HG02938 (cell line): ENCODE data around the gene YPEL5.
"Not testable (repeated sequence)": the region's sequence is repeated elsewhere in the genome, so short reads cannot be mapped to it uniquely, and the experiment has no call there.

ENCODE experiments used
- ATAC-seq: cut with Tn5 transposase; IDR thresholded peaks from one replicate; pipeline ENCODE4 v1.9.1; 2021; ENCODE audit warnings: mild to moderate bottlenecking, moderate library complexity; ENCODE audit not compliant: unreplicated experiment

Gene YPEL5

DNA sequence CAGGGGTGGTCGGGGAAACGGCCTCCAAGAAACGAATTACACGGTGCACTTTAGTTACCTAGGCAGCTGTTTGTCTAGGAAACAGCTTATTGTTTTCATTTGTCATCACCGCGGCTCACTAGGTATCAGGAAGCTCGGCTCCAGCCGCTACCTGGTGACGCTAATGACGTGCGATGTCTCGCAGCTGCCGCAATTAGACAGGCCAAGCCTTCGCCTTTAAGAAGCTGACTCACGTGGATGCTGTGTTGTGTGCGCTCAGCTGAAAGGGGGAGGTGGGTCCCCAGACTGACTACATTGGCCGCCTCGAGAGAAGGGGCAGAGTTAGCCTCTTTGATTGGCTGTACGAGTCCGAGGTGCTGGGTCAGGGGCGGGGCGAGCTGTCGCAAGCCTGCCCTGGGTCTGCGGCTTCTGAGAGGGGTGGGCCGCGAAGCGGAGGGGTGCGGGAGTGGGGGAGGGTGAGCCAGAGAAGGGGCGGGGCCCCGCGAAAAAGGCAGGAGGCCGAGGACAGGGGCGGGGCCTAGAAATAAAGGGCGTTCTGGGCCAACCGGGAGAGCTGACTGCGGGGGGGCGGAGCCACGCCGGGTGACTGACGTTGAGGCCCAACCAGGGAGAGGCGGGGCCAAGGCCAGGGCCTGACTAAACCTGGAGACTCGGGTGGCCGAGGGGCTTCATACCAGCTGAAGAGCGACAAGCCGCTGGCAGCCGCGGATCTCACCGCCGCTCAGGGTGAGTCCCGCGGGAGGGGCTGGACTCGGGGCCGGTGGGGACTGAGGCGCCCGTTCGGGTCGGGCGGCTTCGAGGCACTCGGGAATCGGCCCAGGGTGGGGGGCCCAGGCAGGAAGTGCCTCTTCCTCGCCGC lies at the start of gene YPEL5:
Gene YPEL5, plus strand, starts transcription at position 671 of the 859 bp plus-strand sequence. CDS start 9,645 bp downstream, outside the sequence.
- ATAC-seq, result peak; percentile 91

DNA sequence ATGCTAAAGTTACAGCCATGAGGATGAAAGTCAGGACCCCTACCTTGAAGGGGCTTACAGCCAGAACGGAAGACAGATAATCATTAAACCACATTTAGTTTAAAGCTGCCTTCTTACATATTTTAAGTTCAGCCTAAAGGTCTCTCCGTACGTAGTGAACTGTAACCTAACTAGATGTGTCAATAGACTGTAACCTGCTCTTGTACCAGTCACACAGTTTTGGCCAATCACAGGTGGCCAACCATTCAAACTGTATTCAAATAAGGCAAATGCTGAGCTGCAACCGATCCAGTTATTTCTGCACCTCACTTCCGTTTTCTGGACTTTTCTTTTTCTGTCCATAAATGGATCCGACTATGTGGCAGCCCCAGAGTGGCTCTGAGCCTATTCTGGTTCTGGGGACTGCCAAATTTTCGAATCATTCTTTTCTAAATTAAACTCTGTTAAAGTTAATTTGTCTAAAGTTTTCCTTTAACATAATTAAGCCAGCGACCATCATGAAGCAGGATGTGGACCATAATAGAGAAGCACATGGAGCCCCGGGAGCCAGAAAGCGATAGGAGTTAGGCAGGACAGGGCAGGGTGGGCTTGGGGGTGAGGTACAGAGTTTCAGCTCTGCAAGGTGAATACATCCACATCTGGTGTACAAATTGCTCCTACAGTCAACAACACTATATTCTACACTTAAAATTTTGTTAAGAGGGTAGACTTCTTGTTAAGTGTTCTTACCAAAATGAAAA lies 48.4 kb upstream of the YPEL5 start:
- ATAC-seq, result no peak

DNA sequence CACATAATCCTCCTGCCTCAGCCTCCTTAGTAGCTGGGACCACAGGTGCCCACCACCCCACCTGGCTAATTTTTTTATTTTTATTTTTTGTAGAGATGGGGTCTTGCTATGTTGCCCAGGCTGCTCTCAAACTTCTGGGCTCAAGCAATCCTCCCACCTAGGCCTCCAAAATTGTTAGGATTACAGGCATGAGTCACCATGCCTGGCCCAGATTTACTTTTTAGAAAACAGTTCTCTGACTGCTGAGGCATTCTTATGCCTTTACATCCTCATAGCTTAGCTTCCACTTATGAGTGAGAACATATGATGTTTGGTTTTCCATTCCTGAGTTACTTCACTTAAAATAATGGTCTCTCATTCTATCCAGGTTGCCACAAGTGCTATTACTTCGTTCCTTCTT lies 47.4 kb upstream of the YPEL5 start:
- ATAC-seq, result not testable (repeated sequence)

DNA sequence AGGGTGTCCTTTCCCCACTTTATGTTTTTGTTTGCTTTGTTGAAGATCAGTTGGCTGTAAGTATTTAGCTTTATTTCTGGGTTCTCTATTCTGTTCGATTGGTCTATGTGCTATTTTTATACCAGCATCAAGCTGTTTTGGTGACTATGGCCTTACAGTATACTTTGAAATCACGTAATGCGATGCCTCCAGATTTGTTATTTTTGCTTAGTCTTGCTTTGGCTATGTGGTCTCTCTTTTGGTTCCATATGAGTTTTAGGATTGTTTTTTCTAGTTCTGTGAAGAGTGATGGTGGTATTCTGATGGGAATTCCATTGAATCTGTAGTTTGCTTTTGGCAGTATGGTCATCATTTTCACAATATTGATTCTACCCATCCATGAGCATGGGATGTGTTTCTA lies 46.1 kb upstream of the YPEL5 start:
- not testable (repeated sequence) for ATAC-seq

DNA sequence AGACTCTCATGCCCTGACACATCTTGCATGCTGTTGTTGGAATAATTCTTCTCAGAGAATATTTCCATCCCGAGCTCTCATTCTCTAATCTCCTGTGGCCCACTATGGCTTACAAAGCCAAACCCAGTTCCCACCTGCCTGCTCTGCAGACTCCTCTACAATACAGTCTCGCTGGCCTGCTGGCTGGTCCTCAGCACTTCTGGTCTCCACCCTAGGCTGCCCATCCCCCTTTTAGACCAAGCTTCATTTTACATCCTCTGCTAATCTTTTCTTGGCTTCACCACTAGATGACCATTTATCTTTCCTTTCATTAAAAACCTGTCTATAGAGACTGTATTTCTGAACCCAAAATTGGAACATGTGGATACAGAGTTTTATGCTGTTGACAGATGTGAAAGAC lies 42.5 kb upstream of the YPEL5 start:
- ATAC-seq, result no peak

DNA sequence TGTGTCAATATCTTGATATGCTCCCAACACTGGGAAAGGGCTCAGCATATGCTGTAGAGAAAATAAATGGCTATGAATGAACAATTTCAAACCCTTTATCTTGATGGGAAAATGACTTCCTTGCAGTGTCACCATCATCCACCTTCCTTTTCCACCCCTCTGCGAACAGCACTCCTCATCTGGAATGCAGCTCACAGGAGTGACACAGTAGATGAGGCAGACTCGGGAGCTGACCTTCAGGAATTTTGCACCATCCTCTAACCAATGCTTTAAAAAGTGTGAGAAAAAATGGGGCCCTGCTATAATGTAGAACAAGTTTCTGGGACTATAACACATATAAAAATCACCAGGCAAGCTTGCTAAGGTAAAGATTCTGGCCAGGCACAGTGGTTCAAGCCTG lies 41.3 kb upstream of the YPEL5 start:
- no peak for ATAC-seq

DNA sequence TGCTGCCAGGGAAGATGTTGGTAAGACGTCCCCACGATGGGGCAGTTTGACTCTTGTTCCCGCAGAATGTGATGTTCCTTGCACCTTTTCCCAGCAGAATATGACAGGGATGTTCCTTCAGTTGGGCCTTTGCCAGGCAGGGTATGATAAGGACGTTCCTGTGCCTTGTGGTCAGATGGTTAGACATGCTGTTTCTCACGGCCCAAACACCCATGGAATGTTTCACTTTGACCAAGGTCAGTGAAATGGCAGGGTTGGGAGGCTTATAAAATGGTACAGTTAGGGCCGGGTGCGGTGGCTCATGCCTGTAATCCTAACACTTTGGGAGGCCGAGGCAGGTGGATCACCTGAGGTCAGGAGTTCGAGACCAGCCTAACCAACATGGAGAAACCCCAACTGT lies 40.3 kb upstream of the YPEL5 start:
- no peak for ATAC-seq

DNA sequence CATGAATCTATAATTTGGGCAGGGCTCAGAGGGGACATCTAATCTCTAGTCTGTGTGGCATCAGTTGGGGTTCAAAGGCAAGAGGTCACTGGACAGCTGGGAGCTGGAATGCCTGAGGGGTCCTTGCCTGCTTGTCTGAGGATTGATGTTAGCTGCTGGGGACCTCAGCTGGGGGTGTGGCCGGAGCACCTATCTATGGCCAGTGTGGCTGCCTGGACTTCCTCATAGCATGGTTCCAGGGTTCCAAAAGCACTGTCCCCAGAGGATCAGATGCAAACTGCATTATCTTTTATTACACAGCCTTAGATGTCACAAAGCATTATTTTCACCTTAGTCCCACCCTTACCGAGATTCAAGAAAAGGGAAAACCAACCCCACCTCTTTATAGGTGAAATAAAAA lies 38.6 kb upstream of the YPEL5 start:
- ATAC-seq, result no peak

DNA sequence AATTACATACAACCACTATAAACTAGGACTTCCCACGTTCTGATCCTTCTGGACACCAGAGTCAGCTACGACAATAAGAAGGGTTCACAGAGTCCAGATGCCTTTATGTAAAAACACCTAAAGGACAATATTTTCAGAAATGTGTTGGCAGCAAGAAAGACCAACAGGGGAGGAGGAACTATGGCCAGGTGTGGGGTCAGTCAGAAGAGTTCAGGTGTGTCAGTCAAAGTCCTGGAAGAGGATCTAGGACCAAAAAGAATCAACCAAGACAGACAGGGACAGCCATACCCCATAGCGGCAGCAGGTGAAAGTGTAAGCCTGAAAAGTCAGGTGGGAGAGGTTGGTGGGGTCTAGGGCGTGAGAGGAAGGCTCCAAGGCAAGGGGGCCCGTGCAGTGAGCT lies 38.0 kb upstream of the YPEL5 start:
- no peak for ATAC-seq

DNA sequence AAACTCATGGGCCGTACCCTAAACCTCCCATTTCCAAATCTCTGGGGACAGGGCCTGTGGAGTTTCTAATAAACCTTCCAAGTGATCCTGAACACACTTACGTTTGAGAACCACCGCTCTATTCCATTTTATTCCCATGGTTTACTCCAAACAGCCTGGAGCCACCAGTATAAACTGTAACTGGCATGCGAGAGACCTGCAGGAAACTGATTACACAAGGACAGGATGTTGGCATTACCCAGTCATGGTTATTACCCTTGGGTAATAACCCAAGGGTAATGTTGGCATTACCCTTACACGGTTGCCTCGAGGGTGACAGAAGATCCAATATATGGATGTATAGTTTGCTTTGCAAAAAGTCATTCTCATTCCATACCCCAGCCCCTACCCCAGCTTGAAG lies 37.0 kb upstream of the YPEL5 start:
- ATAC-seq, result no peak

DNA sequence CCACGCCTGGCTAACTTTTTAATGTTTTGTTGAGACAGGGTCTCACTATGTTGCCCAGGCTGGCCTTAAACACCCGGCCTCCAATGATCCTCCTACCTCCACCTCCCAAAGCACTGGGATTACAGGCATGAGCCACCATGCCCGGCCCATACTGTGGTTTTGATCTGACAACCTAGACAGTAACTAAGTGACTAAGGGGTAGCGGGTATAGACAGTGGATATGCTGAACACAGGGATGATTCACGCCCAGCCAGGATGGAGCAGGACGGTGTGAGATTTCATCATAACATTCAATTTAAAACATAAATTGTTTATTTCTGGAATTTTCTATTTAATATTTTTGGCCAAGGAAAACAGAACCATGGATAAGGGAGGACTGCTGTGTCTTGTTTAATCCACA lies 36.0 kb upstream of the YPEL5 start:
- no peak for ATAC-seq

DNA sequence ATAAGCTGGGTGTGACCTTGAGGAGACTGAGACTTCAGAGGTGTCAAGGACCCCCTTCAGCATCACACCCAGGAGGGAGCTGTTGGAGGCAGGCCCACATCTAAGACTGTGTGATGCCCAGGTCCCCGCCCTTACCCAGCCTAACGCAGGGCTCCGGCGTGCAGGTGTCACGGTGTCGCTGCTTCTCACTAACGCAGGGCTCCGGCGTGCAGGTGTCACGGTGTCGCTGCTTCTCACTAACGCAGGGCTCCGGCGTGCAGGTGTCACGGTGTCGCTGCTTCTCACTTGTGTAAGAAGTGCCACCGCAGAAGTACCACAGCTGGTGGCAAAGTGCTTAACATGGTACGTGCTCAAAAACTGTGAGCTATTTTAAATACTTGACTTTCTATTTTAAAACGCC lies 35.6 kb upstream of the YPEL5 start:
- not testable (repeated sequence) for ATAC-seq

DNA sequence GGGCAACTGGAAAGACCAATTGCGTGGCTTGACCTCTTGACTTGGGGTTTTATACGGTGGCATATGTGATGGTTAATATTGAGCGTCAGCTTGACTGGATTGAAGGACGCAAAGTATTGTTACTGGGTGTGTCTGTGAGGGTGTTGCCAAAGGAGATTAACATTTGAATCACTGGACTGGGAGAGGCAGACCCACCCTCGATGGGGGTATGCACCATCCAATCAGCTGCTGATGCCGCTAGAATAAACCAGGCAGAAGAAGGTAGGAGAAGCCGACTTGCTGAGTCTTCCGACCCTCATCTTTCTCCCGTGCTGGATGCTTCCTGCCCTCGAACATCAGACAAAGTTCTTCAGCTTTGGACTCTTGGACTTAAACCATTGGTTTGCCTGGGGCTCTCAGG lies 34.2 kb upstream of the YPEL5 start:
- no peak for ATAC-seq

DNA sequence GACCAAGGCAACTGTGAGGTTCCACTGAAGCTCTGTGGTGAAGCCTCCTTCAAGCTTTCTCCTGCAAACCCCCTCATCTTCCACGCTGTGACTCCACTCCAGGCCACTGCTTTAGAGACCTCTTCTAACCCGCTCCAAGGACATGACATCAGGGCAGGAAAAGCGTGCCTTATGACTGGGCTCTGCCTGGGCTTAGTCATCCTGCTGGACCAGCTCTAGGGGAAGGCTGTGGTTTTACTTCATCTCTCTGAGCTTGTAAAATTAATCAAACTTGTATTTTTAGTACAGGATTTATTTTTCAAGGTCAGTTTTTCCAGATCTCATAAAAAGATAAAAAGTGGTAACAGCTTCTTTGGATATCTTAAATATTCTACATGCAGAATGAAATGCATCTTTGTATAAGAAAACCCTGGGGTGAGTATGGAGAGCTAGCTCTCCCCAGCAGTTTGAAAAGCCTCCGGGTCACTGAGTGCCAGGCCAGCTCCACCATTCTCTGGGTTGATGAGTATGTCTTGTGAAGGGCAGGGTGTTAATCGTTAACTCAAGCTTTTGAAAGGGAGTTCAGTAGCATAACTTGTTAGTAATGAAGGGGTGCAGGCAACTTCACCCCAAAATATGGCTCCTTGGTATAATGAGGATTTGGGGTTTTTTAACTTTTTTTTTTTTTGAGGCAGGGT lies 33.1 kb upstream of the YPEL5 start:
- ATAC-seq, result no peak

DNA sequence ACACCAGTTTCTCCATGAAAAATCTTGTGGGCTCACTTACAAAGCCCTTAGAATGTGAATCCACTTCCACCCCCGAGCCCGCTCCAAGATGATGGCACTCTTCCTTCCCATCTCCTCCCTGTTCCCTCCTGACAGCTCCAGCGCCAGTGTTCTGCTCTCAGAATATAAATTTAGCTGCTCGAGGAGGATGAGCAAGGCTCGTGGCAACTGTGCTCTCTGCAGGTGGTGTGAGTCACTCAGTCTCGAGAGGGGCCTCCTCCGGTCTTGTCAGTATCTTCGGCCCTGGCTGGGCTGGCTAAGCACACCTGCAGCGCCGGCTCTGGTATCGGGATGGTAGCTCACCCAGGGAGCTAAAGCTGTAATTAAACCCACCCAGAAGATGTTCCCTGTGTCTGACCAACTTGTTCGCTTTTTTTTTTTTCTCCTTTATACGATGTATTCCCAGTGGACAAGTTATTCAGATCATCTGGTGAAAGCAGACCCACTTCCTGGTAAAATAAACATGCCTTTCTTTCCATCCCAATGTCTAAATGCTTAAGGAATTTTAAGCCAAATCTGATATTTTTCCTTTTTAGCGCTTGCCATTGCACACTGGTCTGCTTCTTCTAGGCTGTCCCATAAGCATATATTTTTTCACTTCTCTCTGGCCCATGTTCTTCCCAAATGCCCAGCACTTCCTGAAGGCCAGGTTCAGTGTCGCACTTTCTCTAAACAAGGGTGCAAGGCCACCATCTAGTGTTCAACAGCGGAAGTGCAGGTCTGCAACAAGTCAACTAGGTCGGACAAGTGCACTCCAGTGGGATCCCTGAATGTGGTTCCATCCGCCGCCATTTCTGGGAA lies 31.4 kb upstream of the YPEL5 start:
- no peak for ATAC-seq

DNA sequence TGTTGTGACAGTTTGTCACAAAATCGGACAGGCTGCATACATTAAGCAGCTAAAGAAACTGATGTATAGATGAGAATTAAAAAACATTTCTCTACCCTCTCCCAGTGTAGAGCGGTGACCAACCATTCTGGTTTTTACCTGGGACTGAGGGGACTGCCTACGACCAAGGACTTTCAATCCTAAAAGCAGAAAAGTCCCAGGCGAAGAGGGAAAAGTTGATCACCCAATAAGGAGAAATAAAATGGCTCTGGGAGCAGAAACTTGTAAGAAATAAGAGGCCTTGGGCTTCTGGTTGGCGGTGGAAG lies 30.9 kb upstream of the YPEL5 start:
- no peak for ATAC-seq

DNA sequence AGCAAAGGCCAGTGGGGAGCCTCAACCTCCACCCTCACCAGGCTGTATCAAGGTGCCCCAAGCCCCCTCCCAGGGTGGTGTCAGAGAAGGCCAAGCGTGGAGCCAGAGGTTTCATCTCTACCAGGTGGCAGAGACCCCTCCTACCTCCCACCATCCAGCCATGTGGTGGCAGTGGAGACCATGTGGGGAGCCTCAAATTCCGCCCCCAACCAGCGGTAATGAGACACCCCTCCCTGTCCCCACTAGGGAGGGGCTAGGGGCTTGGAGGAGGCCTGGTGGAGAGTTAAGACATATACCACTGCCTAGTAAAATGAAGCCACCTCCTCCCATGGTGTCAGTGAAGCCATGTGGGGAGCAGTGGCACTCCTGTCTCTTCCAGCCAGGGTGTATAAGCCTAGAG lies 24.4 kb upstream of the YPEL5 start:
- no peak for ATAC-seq

DNA sequence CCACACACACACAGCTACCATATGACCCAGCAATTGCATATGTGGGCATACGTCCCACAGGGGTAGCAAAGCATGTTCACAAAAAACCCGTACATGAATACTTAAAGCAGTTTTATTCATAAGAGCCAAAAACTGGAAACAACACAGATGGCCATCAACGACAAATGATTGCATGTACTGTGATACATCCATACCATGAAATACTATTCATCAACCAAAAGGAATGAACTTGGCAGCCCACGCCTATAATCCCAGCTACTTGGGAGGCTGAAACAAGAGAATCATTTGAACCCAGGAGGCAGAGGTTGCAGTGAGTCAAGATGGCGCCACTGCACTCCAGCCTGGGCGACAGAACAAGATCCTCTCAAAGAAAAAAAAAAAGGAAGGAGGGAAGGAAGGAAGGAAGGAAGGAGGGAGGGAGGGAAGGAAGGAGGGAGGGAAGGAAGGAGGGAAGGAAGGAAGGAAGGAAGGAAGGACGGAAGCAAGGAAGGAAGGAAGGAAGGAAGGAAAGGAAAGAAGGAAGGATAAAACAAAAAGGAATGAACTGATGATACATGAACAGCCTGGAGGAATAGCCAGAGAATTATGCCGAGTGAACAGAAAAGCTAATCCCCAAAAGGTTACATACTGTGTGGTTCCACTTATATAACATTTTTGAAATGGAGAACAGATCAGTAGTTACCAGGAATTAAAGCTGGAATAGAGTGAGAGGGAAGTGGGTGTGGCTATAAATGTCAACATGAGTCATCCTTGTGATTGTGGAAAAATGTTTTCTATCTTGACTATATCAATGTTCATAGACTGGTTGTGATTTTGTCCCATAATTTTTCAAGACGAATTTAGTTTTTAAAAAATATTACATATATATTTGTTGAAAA lies 19.6 kb upstream of the YPEL5 start:
- no peak for ATAC-seq

DNA sequence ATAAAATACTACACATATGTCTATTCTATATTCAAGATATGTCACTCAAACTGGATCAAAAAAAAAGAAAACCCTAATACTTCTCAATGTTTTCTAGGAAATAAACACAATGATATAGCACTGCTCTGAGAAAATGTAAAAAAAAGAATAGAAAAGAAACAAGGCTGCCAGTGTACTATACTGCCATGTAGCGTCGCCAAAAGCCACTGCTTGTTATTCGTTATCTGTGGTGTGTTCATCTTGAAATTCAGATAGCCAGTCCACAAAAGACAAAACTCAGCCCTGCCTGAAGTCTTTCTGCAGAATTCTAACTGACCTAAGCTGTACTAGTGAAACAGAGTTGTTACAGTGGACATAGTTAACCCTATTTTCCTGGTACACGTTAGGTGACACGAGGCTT lies 12.2 kb upstream of the YPEL5 start:
- no peak for ATAC-seq

DNA sequence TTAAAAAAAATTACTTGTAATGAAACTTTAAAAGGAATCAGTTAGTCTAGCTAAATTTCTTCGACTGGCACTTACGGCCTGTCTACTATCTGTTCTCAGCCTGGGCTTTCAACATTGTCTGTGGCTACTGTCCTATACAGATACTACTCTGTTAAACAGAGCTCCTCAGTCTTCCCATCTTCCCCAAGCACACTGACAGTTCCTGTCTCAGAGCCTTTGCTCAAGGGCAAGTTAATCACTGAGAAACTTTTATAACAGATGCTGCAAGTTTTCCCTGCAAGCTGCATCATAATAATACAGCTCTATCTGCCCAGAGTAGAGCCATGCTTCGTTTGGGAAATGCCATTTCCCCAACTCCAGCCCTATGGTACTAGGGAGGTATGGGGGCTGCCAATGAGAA lies 11.3 kb upstream of the YPEL5 start:
- ATAC-seq, result no peak
